Measurements from ENCODE around the gene MANEAL. TPM values are rescaled to one million over a fixed set of nuclear protein-coding genes. Genes with fewer than 3 reads are reported as not detected.

Gene MANEAL
- total and polyA plus RNA-seq, 2 of the 13 experiments (the other 11 are each of a cell fraction or from before 2014, with no cell fraction given): 20.8 to 26.4 TPM

DNA sequence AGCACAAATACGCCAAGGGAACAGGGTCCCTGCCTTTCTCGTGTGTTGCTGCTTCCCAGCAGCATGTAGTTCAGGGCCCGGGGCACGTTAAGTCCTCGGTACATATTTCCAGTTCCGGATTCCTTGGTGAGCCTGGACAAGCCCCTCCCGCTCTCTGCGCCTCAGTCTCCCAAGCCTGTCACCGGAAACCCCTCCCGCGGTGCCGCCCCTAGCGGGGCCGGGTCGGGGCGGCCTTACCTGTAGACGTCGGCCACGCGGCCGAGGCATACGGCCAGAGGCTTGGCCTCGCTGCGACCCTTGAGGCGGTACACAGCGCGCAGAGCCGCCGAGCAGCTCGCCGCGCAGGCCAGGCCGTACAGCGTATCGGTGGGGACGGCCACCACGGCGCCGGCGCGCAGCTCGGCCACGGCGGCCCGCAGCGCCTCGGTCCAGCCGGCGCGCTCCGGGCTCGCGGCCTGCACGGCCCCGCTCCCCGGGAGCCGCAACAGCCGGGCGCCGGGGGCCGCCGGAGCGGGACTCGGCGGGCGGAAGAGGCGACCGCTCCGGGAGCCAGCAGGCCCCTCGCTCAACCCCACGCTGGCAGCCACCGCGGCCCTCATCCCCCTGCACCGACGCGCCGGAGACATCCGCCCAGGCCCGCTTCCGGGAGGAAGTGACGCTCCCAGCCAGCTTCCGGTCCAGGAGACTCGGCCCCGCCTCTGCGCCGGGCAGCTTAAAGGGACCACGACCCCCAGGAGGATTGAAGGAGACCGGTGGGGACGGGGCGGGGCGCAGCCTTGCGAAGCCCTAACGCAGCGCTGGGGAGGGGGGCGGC, 14.1 kb downstream of the MANEAL start, which contains the start of the genes C1orf122 and YRDC (continued):
- TF ChIP-seq, protein P1, sequence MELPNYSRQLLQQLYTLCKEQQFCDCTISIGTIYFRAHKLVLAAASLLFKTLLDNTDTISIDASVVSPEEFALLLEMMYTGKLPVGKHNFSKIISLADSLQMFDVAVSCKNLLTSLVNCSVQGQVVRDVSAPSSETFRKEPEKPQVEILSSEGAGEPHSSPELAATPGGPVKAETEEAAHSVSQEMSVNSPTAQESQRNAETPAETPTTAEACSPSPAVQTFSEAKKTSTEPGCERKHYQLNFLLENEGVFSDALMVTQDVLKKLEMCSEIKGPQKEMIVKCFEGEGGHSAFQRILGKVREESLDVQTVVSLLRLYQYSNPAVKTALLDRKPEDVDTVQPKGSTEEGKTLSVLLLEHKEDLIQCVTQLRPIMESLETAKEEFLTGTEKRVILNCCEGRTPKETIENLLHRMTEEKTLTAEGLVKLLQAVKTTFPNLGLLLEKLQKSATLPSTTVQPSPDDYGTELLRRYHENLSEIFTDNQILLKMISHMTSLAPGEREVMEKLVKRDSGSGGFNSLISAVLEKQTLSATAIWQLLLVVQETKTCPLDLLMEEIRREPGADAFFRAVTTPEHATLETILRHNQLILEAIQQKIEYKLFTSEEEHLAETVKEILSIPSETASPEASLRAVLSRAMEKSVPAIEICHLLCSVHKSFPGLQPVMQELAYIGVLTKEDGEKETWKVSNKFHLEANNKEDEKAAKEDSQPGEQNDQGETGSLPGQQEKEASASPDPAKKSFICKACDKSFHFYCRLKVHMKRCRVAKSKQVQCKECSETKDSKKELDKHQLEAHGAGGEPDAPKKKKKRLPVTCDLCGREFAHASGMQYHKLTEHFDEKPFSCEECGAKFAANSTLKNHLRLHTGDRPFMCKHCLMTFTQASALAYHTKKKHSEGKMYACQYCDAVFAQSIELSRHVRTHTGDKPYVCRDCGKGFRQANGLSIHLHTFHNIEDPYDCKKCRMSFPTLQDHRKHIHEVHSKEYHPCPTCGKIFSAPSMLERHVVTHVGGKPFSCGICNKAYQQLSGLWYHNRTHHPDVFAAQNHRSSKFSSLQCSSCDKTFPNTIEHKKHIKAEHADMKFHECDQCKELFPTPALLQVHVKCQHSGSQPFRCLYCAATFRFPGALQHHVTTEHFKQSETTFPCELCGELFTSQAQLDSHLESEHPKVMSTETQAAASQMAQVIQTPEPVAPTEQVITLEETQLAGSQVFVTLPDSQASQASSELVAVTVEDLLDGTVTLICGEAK (IDR thresholded peaks at IDR 0.05): peak; percentile 76
- TF ChIP-seq, protein P1 (CRISPR knock-in tag; IDR thresholded peaks at IDR 0.05): peak; percentile 71; the same call in 1 of the 2 replicates
- TF ChIP-seq ZNF720 (CRISPR knock-in tag; IDR thresholded peaks at IDR 0.05): no peak
- TF ChIP-seq PHB2 (IDR thresholded peaks at IDR 0.05; ENCODE audit: partially characterized antibody): no peak
- TF ChIP-seq ISL2 (CRISPR knock-in tag; IDR thresholded peaks at IDR 0.05): no peak
- no peak for TF ChIP-seq ZNF672 (CRISPR knock-in tag; IDR thresholded peaks at IDR 0.05)
- TF ChIP-seq IKZF1 (IDR thresholded peaks at IDR 0.05): no peak
- TF ChIP-seq ZNF10 (CRISPR knock-in tag; IDR thresholded peaks at IDR 0.05; ENCODE audit: borderline replicate concordance, low read depth): no peak
- peak; percentile 40; the same call in 1 of the 2 replicates for TF ChIP-seq RAD21 (CRISPR knock-in tag; IDR thresholded peaks at IDR 0.05)
- TF ChIP-seq NCOA5 (CRISPR knock-in tag; IDR thresholded peaks at IDR 0.05): no peak
- TF ChIP-seq ZNF251 (CRISPR knock-in tag; IDR thresholded peaks at IDR 0.05): no peak
- TF ChIP-seq NFIC (IDR thresholded peaks at IDR 0.05; ENCODE audit: low read length): no peak
- peak; percentile 37; the same call in 1 of the 2 replicates for TF ChIP-seq CCDC6 (CRISPR knock-in tag; IDR thresholded peaks at IDR 0.05)
- peak; percentile 31; the same call in 1 of the 2 replicates for TF ChIP-seq ZNF331 (CRISPR knock-in tag; IDR thresholded peaks at IDR 0.05)
- TF ChIP-seq ELF3 (CRISPR knock-in tag; IDR thresholded peaks at IDR 0.05): peak; percentile 26; the same call in 1 of the 2 replicates
- TF ChIP-seq ZFY (CRISPR knock-in tag; IDR thresholded peaks at IDR 0.05): peak; percentile 93
- TF ChIP-seq SMARCE1 (IDR thresholded peaks at IDR 0.05; ENCODE audit: borderline replicate concordance): no peak
- no peak for TF ChIP-seq MAF1 (CRISPR knock-in tag; IDR thresholded peaks at IDR 0.05; ENCODE audit: borderline replicate concordance)
- TF ChIP-seq, protein P2, sequence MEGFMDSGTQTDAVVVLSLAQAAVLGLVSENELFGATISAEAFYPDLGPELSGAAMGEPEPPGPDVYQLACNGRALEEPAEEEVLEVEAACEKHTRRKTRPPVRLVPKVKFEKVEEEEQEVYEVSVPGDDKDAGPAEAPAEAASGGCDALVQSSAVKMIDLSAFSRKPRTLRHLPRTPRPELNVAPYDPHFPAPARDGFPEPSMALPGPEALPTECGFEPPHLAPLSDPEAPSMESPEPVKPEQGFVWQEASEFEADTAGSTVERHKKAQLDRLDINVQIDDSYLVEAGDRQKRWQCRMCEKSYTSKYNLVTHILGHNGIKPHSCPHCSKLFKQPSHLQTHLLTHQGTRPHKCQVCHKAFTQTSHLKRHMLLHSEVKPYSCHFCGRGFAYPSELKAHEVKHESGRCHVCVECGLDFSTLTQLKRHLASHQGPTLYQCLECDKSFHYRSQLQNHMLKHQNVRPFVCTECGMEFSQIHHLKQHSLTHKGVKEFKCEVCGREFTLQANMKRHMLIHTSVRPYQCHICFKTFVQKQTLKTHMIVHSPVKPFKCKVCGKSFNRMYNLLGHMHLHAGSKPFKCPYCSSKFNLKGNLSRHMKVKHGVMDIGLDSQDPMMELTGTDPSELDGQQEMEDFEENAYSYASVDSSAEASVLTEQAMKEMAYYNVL (CRISPR knock-in tag; IDR thresholded peaks at IDR 0.05; ENCODE audit: borderline replicate concordance): no peak

All from HepG2 (cell line).